ENCODE data around the gene RRP9.
"Not testable (repeated sequence)": the region's sequence is repeated elsewhere in the genome, so short reads cannot be mapped to it uniquely, and the experiment has no call there.

DNA sequence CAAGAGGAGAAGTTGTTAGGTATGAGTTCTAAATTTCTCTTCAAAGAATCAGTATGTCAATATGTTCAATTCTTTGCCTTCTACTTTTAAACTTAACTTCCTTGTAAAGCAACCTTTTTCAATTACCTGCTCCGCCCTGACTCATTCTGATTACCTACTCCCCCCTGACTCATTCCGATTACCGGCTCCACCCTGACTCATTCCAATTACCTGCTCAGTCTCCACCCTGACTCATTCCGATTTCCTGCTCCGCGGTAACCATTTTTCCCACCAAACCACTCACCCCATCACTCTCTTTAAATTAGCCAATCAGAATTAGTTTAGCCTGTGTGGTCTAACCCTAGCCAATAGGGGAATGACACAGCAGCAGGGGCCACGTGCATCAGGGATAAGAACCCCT is 39.3 kb downstream of the RRP9 start:
- not testable (repeated sequence) for TF ChIP-seq EZH2 (IDR thresholded peaks at IDR 0.05; ENCODE audit: borderline replicate concordance, low read length)
- TF ChIP-seq, protein P1, sequence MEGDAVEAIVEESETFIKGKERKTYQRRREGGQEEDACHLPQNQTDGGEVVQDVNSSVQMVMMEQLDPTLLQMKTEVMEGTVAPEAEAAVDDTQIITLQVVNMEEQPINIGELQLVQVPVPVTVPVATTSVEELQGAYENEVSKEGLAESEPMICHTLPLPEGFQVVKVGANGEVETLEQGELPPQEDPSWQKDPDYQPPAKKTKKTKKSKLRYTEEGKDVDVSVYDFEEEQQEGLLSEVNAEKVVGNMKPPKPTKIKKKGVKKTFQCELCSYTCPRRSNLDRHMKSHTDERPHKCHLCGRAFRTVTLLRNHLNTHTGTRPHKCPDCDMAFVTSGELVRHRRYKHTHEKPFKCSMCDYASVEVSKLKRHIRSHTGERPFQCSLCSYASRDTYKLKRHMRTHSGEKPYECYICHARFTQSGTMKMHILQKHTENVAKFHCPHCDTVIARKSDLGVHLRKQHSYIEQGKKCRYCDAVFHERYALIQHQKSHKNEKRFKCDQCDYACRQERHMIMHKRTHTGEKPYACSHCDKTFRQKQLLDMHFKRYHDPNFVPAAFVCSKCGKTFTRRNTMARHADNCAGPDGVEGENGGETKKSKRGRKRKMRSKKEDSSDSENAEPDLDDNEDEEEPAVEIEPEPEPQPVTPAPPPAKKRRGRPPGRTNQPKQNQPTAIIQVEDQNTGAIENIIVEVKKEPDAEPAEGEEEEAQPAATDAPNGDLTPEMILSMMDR (conservative IDR thresholded peaks at IDR 0.05 in 1 of 2, IDR thresholded peaks at IDR 0.05 in 1 of 2; ENCODE audit: extremely low read depth in 1 of 2, insufficient read depth in 1 of 2, low read depth in 1 of 2, low read length in 2 of 2), result not testable (repeated sequence)
